CD4-positive, alpha-beta T cell treated with Interleukin-21 for 1 hour (primary cell): Measurements from ENCODE around the gene RBMS2.

Experiments used
- DNase-seq: peaks from one replicate; pipeline ENCODE4 v3.0.0-alpha.2; 2020

Gene RBMS2

GRCh38 chr12:56632701-56633467, 111.3 kb downstream of the RBMS2 start:
- DNase-seq: no peak

DNA sequence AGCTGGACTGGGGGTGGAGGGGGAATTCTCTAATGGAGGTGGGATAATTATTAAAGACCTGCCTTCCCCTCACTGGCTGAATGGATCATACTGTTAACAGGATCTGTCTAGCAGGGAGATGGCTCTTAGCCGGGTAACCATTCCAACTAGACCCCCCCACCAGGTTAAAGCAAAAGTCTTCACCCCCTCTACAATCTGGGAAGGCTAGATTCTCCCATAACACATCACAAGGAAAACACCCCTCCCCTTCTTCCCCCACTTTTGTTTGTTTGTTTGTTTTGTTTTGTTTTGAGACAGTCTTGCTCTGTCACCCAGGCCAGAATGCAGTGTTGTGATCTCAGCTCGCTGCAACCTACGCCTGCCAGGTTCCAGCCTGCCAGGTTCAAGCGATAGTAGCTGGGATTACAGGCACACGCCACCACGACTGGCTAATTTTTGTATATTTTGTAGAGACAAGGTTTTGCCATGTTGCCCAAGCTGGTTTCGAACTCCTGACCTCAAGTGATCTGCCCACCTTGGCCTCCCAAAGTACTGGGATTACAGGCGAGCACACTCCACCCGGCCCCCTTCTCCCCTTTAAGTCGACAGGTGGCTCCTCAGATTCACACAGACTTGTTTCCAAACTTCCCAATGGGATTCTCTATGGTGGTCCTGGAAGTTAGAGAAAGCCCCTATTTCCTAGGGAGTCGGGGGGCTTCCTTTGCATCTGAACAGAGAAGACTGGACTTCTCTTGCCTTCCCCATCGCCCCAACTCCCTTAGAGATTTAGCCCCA, 112.0 kb downstream of the RBMS2 start:
- no peak for DNase-seq

DNA sequence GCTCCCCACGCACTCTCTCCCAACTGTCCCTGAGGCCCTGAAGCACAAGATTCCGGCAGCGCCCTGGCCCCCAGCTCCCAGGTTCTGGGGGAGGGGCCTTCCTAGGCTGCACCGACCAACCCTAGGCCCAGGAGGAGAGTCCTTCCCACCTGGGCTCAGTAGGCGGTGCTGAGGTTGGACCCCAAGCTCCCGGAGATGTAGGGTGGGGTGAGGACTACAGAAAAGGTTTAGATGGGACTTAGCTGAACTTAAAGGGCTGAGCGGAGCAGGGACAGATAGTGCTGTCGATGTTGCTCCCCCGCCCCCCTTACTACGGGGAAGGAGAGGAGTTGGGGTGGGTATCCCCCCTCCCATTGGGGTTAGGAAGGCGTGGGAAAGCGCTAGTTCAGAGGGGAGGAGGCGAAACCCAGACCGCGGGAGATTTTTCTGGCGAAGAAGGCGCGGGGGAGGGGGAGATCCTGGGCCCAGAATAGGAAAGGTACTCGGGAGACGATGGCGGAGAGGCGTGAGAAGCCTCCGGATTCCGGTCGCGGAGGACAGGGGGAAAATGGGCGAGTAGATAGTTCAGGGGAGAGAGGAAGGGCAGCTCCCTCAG, 112.7 kb downstream of the RBMS2 start:
- peak; percentile 30 for DNase-seq

GRCh38 chr12:56634837-56635791, 113.5 kb downstream of the RBMS2 start:
- peak; percentile 71 for DNase-seq

- DNase-seq: peak; percentile 87
Measured at GRCh38 chr12:56635806-56636674, 114.4 kb downstream of the RBMS2 start.

DNA sequence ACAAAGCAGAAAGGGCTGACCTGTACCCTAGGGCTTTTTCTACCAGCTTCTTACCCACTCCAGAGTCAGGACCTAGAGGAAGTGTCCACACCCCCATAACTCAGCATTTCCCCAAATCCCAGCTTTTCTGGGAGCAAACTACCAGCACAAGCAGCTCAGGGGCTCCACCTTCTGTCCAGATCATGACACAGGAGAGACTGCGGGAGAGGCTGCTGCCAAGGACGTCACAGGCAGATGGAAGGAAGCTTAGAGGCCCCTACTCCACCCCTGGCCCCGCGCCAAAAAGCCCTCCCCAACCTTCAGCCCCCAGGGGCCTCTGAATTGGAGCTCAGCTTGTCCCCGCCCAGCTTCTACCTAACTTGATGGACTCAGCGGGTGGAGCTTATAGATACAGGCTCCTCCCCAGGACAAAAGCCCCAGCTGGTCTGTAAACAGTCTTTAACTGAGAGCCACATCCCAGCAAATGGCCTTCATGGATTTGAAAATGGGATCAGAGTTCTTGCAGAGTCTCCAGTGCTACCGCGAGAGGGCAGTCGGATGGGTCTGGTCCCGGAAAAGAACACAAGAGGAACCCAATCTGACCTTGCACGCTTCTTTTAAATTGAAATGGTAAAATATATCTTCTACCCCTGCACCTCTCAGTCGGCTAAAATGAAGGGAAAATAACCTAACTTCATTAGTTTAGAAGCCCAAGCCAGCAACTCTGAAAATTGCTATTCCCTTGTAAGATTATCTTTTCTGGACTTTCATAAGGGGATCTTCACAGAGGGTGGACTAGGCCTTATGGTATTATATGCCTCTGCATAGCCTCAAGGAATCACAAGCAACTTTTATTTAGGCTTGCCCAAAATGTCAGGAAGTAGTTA, 115.3 kb downstream of the RBMS2 start:
- peak; percentile 96 for DNase-seq

- no peak for DNase-seq
Measured at GRCh38 chr12:56637621-56638020, 116.0 kb downstream of the RBMS2 start.

GRCh38 chr12:56641219-56641618, 119.6 kb downstream of the RBMS2 start:
- DNase-seq: no peak

- DNase-seq: no peak
Measured at GRCh38 chr12:56644654-56645053, 123.0 kb downstream of the RBMS2 start.

GRCh38 chr12:56645201-56645716, 123.6 kb downstream of the RBMS2 start:
- DNase-seq: no peak
